Endothelial cell of umbilical vein (primary cell): Measurements from ENCODE around the gene HES7. TPM values are rescaled to one million over a fixed set of nuclear protein-coding genes. Genes with fewer than 3 reads are reported as not detected.

ENCODE experiments used
- BruUV-seq: library from RNA; stranded (reverse); fragments of 400-500 nt; replicated peaks from 2 replicates; lab custom pipeline; 2021; lab: Mats Ljungman, UMichigan
- CTCF ChIA-PET: fragments of 300-600, 350-600 bp; sonication (Branson Sonifier 250); formaldehyde crosslinking; loops from one replicate; lab custom pipeline; 2021; ENCODE audit warnings: antibody characterized with exemption, inconsistent platforms; lab: Charles Lee
- POLR2A ChIA-PET: fragments of 300-600, 350-600 bp; sonication (Branson Sonifier 250); formaldehyde crosslinking; loops from one replicate; lab custom pipeline; 2021; ENCODE audit warnings: antibody characterized with exemption, inconsistent platforms; lab: Charles Lee
- DNase-seq: peaks from one replicate; pipeline ENCODE4 v3.0.0-alpha.2; 2011; ENCODE audit warnings: low read depth, low spot score
- FAIRE-seq: peaks from 2 replicates; lab custom pipeline; 2011; peaks lifted over from hg19 to GRCh38; lab: Jason Lieb, UNC
- H2AFZ ChIP-seq: 2 replicates; pipeline ENCODE4 v1.6.0; 2012; ENCODE audit warnings: low read depth, low read length, control low read depth, inconsistent platforms
- H3K27ac ChIP-seq: 2 replicates; pipeline ENCODE4 v1.5.1; 2011; ENCODE audit warnings: low read depth, mild to moderate bottlenecking, control low read depth, low read length, moderate library complexity; ENCODE audit not compliant: insufficient read depth
- H3K27me3 ChIP-seq, 2 experiments: 2 replicates each; pipeline versions ENCODE4 v1.6.0 to v1.6.1; 2011; ENCODE audit warnings: low read length in 2 of 2, mixed read lengths in 1 of 2; ENCODE audit not compliant: control insufficient read depth in 2 of 2, insufficient read depth in 2 of 2
- H3K36me3 ChIP-seq, 2 experiments: 2 replicates in 1 of 2; 3 replicates in 1 of 2; pipeline ENCODE4 v1.5.1; 2011; ENCODE audit warnings: low read length in 2 of 2, mild to moderate bottlenecking in 1 of 2, moderate library complexity in 1 of 2; ENCODE audit not compliant: control insufficient read depth in 2 of 2, insufficient read depth in 2 of 2; ENCODE audit errors: extremely low read depth in 1 of 2
- H3K4me1 ChIP-seq: 3 replicates; pipeline ENCODE4 v1.5.1; 2011; ENCODE audit warnings: mild to moderate bottlenecking, low read length; ENCODE audit not compliant: control insufficient read depth, insufficient read depth; ENCODE audit errors: extremely low read depth
- H3K4me2 ChIP-seq: 2 replicates; pipeline ENCODE4 v1.6.1; 2011; ENCODE audit warnings: low read length, control low read depth, mixed read lengths; ENCODE audit not compliant: insufficient read depth
- H3K4me3 ChIP-seq, 3 experiments: fragments of 200-600 bp in 1 of 3; sonication (generic), shearing (Covaris generic) in 1 of 3; replicated peaks in 1 of 3; 2 replicates each; pipeline ENCODE4 v1.5.1; 2011 to 2016; ENCODE audit warnings: control low read depth in 3 of 3, low read length in 3 of 3, mild to moderate bottlenecking in 2 of 3, inconsistent platforms in 1 of 3, low read depth in 1 of 3, moderate library complexity in 1 of 3; ENCODE audit not compliant: insufficient read depth in 1 of 3
- H3K79me2 ChIP-seq: 2 replicates; pipeline ENCODE4 v1.6.0; 2012; ENCODE audit warnings: low read length, inconsistent platforms; ENCODE audit not compliant: control insufficient read depth, insufficient read depth
- H3K9ac ChIP-seq: replicated peaks from 2 replicates; pipeline ENCODE3; 2011; ENCODE audit warnings: low read length, control low read depth; ENCODE audit not compliant: insufficient read depth; ENCODE audit errors: extremely low read depth
- H3K9me1 ChIP-seq: replicated peaks from 3 replicates; pipeline ENCODE4 v1.6.0; 2011; ENCODE audit warnings: mild to moderate bottlenecking, low read length; ENCODE audit not compliant: control insufficient read depth, insufficient read depth; ENCODE audit errors: extremely low read depth
- H3K9me3 ChIP-seq: replicated peaks from 2 replicates; pipeline ENCODE4 v1.5.1; 2012; ENCODE audit warnings: low read length, inconsistent platforms; ENCODE audit not compliant: control insufficient read depth, insufficient read depth
- H4K20me1 ChIP-seq: replicated peaks from 2 replicates; pipeline ENCODE3; 2011; ENCODE audit warnings: mild to moderate bottlenecking, low read length; ENCODE audit not compliant: control insufficient read depth, insufficient read depth; ENCODE audit errors: extremely low read depth
- CTCF ChIP-seq, 2 donors: IDR thresholded peaks; 1 replicate in 1 of 2; 2 replicates in 1 of 2; pipeline ENCODE4 v1.5.1; 2011; ENCODE audit warnings: low read length in 2 of 2, mild to moderate bottlenecking in 2 of 2, moderate library complexity in 2 of 2, control low read depth in 1 of 2, inconsistent platforms in 1 of 2, low read depth in 1 of 2; ENCODE audit not compliant: insufficient read depth in 1 of 2; ENCODE audit errors: extremely low read depth in 1 of 2
- EZH2 ChIP-seq: IDR thresholded peaks from 2 replicates; pipeline ENCODE4 v1.6.1; 2012; ENCODE audit warnings: borderline replicate concordance, low read depth, mild to moderate bottlenecking, moderate library complexity, low read length, inconsistent platforms; ENCODE audit not compliant: severe bottlenecking
- FOS ChIP-seq: IDR thresholded peaks from 2 replicates; pipeline ENCODE4 v1.6.1; 2011; ENCODE audit warnings: mild to moderate bottlenecking, low read length, moderate library complexity, borderline replicate concordance; ENCODE audit not compliant: insufficient read depth
- GATA2 ChIP-seq: IDR thresholded peaks from 2 replicates; pipeline ENCODE4 v1.7.0; 2011; ENCODE audit warnings: low read depth, mild to moderate bottlenecking, moderate library complexity, mixed read lengths, low read length; ENCODE audit not compliant: insufficient read length, insufficient read depth
- JUN ChIP-seq: IDR thresholded peaks from 2 replicates; pipeline ENCODE4 v1.6.1; 2011; ENCODE audit warnings: borderline replicate concordance, low read depth; ENCODE audit not compliant: insufficient read length, insufficient read depth
- MYC ChIP-seq: IDR thresholded peaks from one replicate; pipeline ENCODE4 v1.6.1; 2011; ENCODE audit warnings: mild to moderate bottlenecking, low read depth, low read length
- POLR2A ChIP-seq: IDR thresholded peaks from 2 replicates; pipeline ENCODE4 v1.6.1; 2012; ENCODE audit warnings: low read depth, mild to moderate bottlenecking, control low read depth, low read length
- POLR2AphosphoS5 ChIP-seq: IDR thresholded peaks from 2 replicates; pipeline ENCODE4 v1.6.1; 2012; ENCODE audit warnings: low read depth, mild to moderate bottlenecking, control low read depth, low read length, moderate library complexity; ENCODE audit not compliant: insufficient read depth
- dilution Hi-C: fragments of 300-500 bp; cut with MboI; formaldehyde crosslinking; loops from one replicate; pipeline ENCODE4 v1.15.0; 2019; ENCODE audit warnings: low sequenced_read_pairs; ENCODE audit not compliant: extremely low pct_ligation_motif_present
- intact Hi-C: fragments of 100-400 bp; cut with micrococcal nuclease; formaldehyde crosslinking; loops from one replicate; pipeline ENCODE4 v1.10.0; 2022
- polyA plus RNA-seq, 4 experiments: library from polyadenylated mRNA; depleted of rRNA in 3 of 4; stranded (reverse) in 3 of 4; unstranded in 1 of 4; fragments of >200 nt; gene quantifications; 2 replicates each; pipeline versions ENCODE4 v1.2.1 to v1.2.3, GENCODE V29; 2011 to 2012; ENCODE audit warnings: missing spikeins in 1 of 4
- total RNA-seq: library from RNA; stranded (reverse); gene quantifications from 2 replicates; pipeline ENCODE4 v1.2.3, GENCODE V29; 2021
- TF ChIP-seq, protein P1 (sequence below): IDR thresholded peaks from 2 replicates; pipeline ENCODE4 v1.6.1; 2011; ENCODE audit not compliant: insufficient read depth, insufficient read length

Gene HES7
- total and polyA plus RNA-seq, 2 donors (not counting 3 experiments of a cell fraction or from before 2014, with no cell fraction given) = 0.19 to 0.51 TPM

- H3K4me3 ChIP-seq = no peak overlapping the region
- H3K9ac ChIP-seq = no peak overlapping the region
- TF ChIP-seq, protein P1, sequence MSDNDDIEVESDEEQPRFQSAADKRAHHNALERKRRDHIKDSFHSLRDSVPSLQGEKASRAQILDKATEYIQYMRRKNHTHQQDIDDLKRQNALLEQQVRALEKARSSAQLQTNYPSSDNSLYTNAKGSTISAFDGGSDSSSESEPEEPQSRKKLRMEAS = no peak
- TF ChIP-seq FOS (no peak), POLR2AphosphoS5 (no peak), GATA2 (no peak)
- H3K79me2 ChIP-seq = no peaks in the 10 kb centered on the region
- no peaks in the 10 kb centered on the region for H3K9me3 ChIP-seq
- no peaks in the 10 kb centered on the region for H4K20me1 ChIP-seq
- CTCF ChIA-PET = interaction anchor here (0.9 to 13.7 kb wide), 5 partner anchors 17 to 46 kb away, joined by 3 to 191 read pairs (median 19); partner anchors contain the start of gene ALOX12B
- FAIRE-seq (no peak), DNase-seq (no peak)
- H2AFZ ChIP-seq = no peak overlapping the region
- intact Hi-C loops (no loop called here), dilution Hi-C loops (no loop called here)
- no peaks in the 10 kb centered on the region for H3K4me1 ChIP-seq
- H3K9me1 ChIP-seq = no peaks in the 10 kb centered on the region
- no peak overlapping the region for H3K27ac ChIP-seq
- POLR2A ChIA-PET = no interaction called here
- no peak overlapping the region for H3K4me2 ChIP-seq
- no TSS peak for BruUV-seq
- H3K36me3 ChIP-seq = no peaks in the 10 kb centered on the region
- peaks cover 5 to 8% of the 10 kb centered on the region in 2 experiments for H3K27me3 ChIP-seq
These were observed 17.9 kb downstream of the HES7 start for GRCh38 chr17:8105957-8106398.

GRCh38 chr17:8104911-8105310 is 19.0 kb downstream of the HES7 start:
- FAIRE-seq = no peak

More at GRCh38 chr17:8104911-8105310, 19.0 kb downstream of the HES7 start:
- H3K9me1 ChIP-seq = no peaks in the 10 kb centered on the region
- no peaks in the 10 kb centered on the region for H3K4me1 ChIP-seq
- no peak for DNase-seq
- BruUV-seq = no TSS peak
- TF ChIP-seq GATA2 = no peak
- no peak for TF ChIP-seq MYC
- TF ChIP-seq, protein P1 = no peak
- TF ChIP-seq EZH2 = no peak
- TF ChIP-seq FOS = no peak
- TF ChIP-seq CTCF (IDR thresholded peaks at IDR 0.05; ENCODE audit: extremely low read depth in 1 of 2, insufficient read depth in 1 of 2, low read depth in 1 of 2, low read length in 2 of 2) = no peak
- TF ChIP-seq JUN = no peak
- TF ChIP-seq POLR2A = no peak
- no peak for TF ChIP-seq POLR2AphosphoS5
- intact Hi-C loops (no loop called here), dilution Hi-C loops (no loop called here)
- peaks cover 3 to 8% of the 10 kb centered on the region in 2 experiments for H3K27me3 ChIP-seq
- CTCF ChIA-PET = interaction anchor here (0.9 to 13.7 kb wide), 6 partner anchors 9 to 45 kb away, joined by 3 to 191 read pairs (median 15); partner anchors contain the start of genes ALOX12B and ALOXE3
- POLR2A ChIA-PET = no interaction called here
- no peaks in the 10 kb centered on the region for H3K79me2 ChIP-seq
- no peak overlapping the region for H3K9ac ChIP-seq
- H3K4me2 ChIP-seq = no peak overlapping the region
- H3K36me3 ChIP-seq = no peaks in the 10 kb centered on the region
- H3K4me3 ChIP-seq = no peak overlapping the region
- H3K27ac ChIP-seq = no peak overlapping the region
- H4K20me1 ChIP-seq = no peaks in the 10 kb centered on the region
- H3K9me3 ChIP-seq = no peaks in the 10 kb centered on the region
- H2AFZ ChIP-seq = no peak overlapping the region
